H1 (cell line): ENCODE results near the gene ZFAND4. TPM values are rescaled to one million over a fixed set of nuclear protein-coding genes. Genes with fewer than 3 reads are reported as not detected.

Experiments used
- CTCF ChIA-PET: fragments of 300-600 bp; sonication (Branson Sonifier 250); formaldehyde crosslinking; loops from one replicate; lab custom pipeline; 2021; ENCODE audit not compliant: partially characterized antibody; lab: Charles Lee
- POLR2A ChIA-PET: fragments of 300-600 bp; sonication (Branson Sonifier 250); formaldehyde crosslinking; loops from one replicate; lab custom pipeline; 2021; ENCODE audit warnings: inconsistent platforms; ENCODE audit not compliant: partially characterized antibody; lab: Charles Lee
- DNase-seq, 2 experiments: peaks; one replicate each; pipeline versions ENCODE4 v3.0.0 to v3.0.0-alpha.2; 2010 to 2022; ENCODE audit warnings: low spot score in 2 of 2, low read depth in 1 of 2, mixed read lengths in 1 of 2
- FAIRE-seq: peaks from 2 replicates; lab custom pipeline; 2011; peaks lifted over from hg19 to GRCh38; lab: Jason Lieb, UNC
- H2AFZ ChIP-seq: 2 replicates; pipeline ENCODE4 v1.8.1; 2012; ENCODE audit warnings: low read length, inconsistent platforms
- H2AK5ac ChIP-seq: 2 replicates; pipeline ENCODE4 v1.6.1; 2013; ENCODE audit warnings: low read depth, low read length
- H2BK120ac ChIP-seq: replicated peaks from 2 replicates; pipeline ENCODE3; 2013; ENCODE audit warnings: low read depth, low read length, inconsistent platforms
- H2BK12ac ChIP-seq: 2 replicates; pipeline ENCODE4 v1.6.1; 2013; ENCODE audit warnings: low read depth, low read length
- H2BK15ac ChIP-seq: 2 replicates; pipeline ENCODE4 v1.6.1; 2013; ENCODE audit warnings: low read length
- H2BK20ac ChIP-seq: 2 replicates; pipeline ENCODE4 v1.6.1; 2013; ENCODE audit warnings: low read length
- H2BK5ac ChIP-seq: 2 replicates; pipeline ENCODE4 v1.6.1; 2013; ENCODE audit warnings: low read depth, low read length
- H3K14ac ChIP-seq: 2 replicates; pipeline ENCODE4 v1.6.1; 2013; ENCODE audit warnings: inconsistent platforms; ENCODE audit not compliant: insufficient read length
- H3K18ac ChIP-seq: 2 replicates; pipeline ENCODE4 v1.6.1; 2013; ENCODE audit warnings: low read length; ENCODE audit errors: extremely low read depth
- H3K23ac ChIP-seq: 2 replicates; pipeline ENCODE4 v1.6.1; 2013; ENCODE audit warnings: inconsistent platforms; ENCODE audit not compliant: insufficient read length
- H3K23me2 ChIP-seq: 2 replicates; pipeline ENCODE4 v1.6.1; 2013; ENCODE audit warnings: low read depth, low read length
- H3K27ac ChIP-seq: 2 replicates; pipeline ENCODE4 v1.6.1; 2011; ENCODE audit warnings: low read depth, low read length, inconsistent platforms
- H3K27me3 ChIP-seq, 4 experiments: replicated peaks in 1 of 4; 1 replicate in 1 of 4; 2 replicates in 3 of 4; pipeline versions ENCODE4 v1.6.1 to v1.8.1; 2011 to 2013; ENCODE audit warnings: low read length in 3 of 4, mild to moderate bottlenecking in 3 of 4, inconsistent platforms in 2 of 4, mixed read lengths in 2 of 4, moderate library complexity in 1 of 4; ENCODE audit not compliant: control insufficient read depth in 3 of 4, insufficient read depth in 3 of 4; ENCODE audit errors: extremely low read depth in 1 of 4
- H3K36me3 ChIP-seq, 4 experiments: 2 replicates each; pipeline versions ENCODE4 v1.6.1 to v1.8.1; 2011 to 2013; ENCODE audit warnings: mild to moderate bottlenecking in 4 of 4, low read length in 3 of 4, moderate library complexity in 2 of 4, control low read depth in 1 of 4, inconsistent platforms in 1 of 4; ENCODE audit not compliant: insufficient read depth in 4 of 4, control insufficient read depth in 2 of 4
- H3K4ac ChIP-seq: replicated peaks from 2 replicates; pipeline ENCODE3; 2013; ENCODE audit warnings: low read length, low read depth, mixed read lengths, inconsistent platforms; ENCODE audit not compliant: insufficient read length
- H3K4me1 ChIP-seq, 4 experiments: replicated peaks in 1 of 4; 1 replicate in 1 of 4; 2 replicates in 3 of 4; pipeline versions ENCODE4 v1.6.1 to v1.8.1; 2011 to 2013; ENCODE audit warnings: low read length in 3 of 4, inconsistent platforms in 2 of 4, mixed read lengths in 1 of 4; ENCODE audit not compliant: insufficient read depth in 4 of 4, control insufficient read depth in 3 of 4
- H3K4me2 ChIP-seq, 2 experiments: 2 replicates each; pipeline versions ENCODE4 v1.6.1 to v1.8.1; 2011 to 2013; ENCODE audit warnings: low read depth in 2 of 2, low read length in 2 of 2, control low read depth in 1 of 2, inconsistent platforms in 1 of 2, mild to moderate bottlenecking in 1 of 2; ENCODE audit not compliant: insufficient read depth in 1 of 2
- H3K4me3 ChIP-seq, 4 experiments: fragments of 200-600, 300-600 bp in 1 of 4; sonication (generic), shearing (Covaris generic), sonication (Bioruptor Twin) in 1 of 4; 2 replicates each; pipeline versions ENCODE4 v1.5.1 to v1.8.1; 2011 to 2016; ENCODE audit warnings: low read length in 4 of 4, low read depth in 3 of 4, control low read depth in 2 of 4, inconsistent platforms in 2 of 4, mild to moderate bottlenecking in 2 of 4, mixed read lengths in 1 of 4, moderate library complexity in 1 of 4; ENCODE audit not compliant: insufficient read depth in 2 of 4; ENCODE audit errors: extremely low read depth in 1 of 4
- H3K56ac ChIP-seq: replicated peaks from 2 replicates; pipeline ENCODE3; 2013; ENCODE audit warnings: low read depth, mild to moderate bottlenecking, mixed read lengths, low read length, inconsistent platforms; ENCODE audit not compliant: insufficient read length
- H3K79me1 ChIP-seq: 2 replicates; pipeline ENCODE4 v1.6.1; 2013; ENCODE audit warnings: low read depth, low read length, control low read depth
- H3K79me2 ChIP-seq, 2 experiments: 2 replicates each; pipeline versions ENCODE4 v1.6.1 to v1.8.1; 2012 to 2013; ENCODE audit warnings: low read length in 2 of 2, mild to moderate bottlenecking in 2 of 2, inconsistent platforms in 1 of 2; ENCODE audit not compliant: insufficient read depth in 2 of 2, control insufficient read depth in 1 of 2
- H3K9ac ChIP-seq, 4 experiments: replicated peaks in 1 of 4; 1 replicate in 1 of 4; 2 replicates in 3 of 4; pipeline versions ENCODE4 v1.6.1 to v1.8.1; 2011 to 2013; ENCODE audit warnings: low read depth in 3 of 4, low read length in 3 of 4, control low read depth in 2 of 4, mild to moderate bottlenecking in 2 of 4, moderate library complexity in 2 of 4, inconsistent platforms in 1 of 4; ENCODE audit errors: extremely low read depth in 1 of 4
- H3K9me3 ChIP-seq, 2 experiments: 2 replicates each; pipeline versions ENCODE4 v1.6.1 to v1.8.1; 2012 to 2013; ENCODE audit warnings: mild to moderate bottlenecking in 2 of 2, moderate library complexity in 2 of 2, control low read depth in 1 of 2, inconsistent platforms in 1 of 2, low read depth in 1 of 2, low read length in 1 of 2, mixed read lengths in 1 of 2; ENCODE audit not compliant: insufficient read depth in 2 of 2
- H4K20me1 ChIP-seq, 2 experiments: replicated peaks in 1 of 2; 2 replicates each; pipeline versions ENCODE3 to v1.8.1; 2011 to 2013; ENCODE audit warnings: inconsistent platforms in 2 of 2, low read length in 2 of 2, mild to moderate bottlenecking in 1 of 2; ENCODE audit not compliant: insufficient read depth in 2 of 2, control insufficient read depth in 1 of 2
- H4K5ac ChIP-seq: 2 replicates; pipeline ENCODE4 v1.6.1; 2013; ENCODE audit warnings: low read length, low read depth, mixed read lengths, inconsistent platforms; ENCODE audit not compliant: insufficient read length
- H4K8ac ChIP-seq: 2 replicates; pipeline ENCODE4 v1.8.0; 2013; ENCODE audit warnings: mild to moderate bottlenecking, moderate library complexity, low read length, inconsistent platforms; ENCODE audit not compliant: insufficient read depth; ENCODE audit errors: extremely low read depth
- H4K91ac ChIP-seq: replicated peaks from 2 replicates; pipeline ENCODE3; 2013; ENCODE audit warnings: low read length, mixed read lengths, inconsistent platforms; ENCODE audit not compliant: insufficient read length
- BCL11A ChIP-seq, 2 experiments: IDR thresholded peaks; one replicate each; pipeline ENCODE4 v1.6.1; 2011; ENCODE audit warnings: low read depth in 2 of 2, low read length in 2 of 2, mild to moderate bottlenecking in 2 of 2
- BRCA1 ChIP-seq: IDR thresholded peaks from 2 replicates; pipeline ENCODE4 v1.6.1; 2012; ENCODE audit warnings: low read depth, low read length, improper control_type of control experiment
- CBX8 ChIP-seq: fragments of 300-800, 300-1000 bp; sonication (generic); IDR thresholded peaks from 2 replicates; pipeline ENCODE4 v1.7.1; 2016; ENCODE audit warnings: low read depth, low read length, borderline replicate concordance
- CEBPB ChIP-seq: IDR thresholded peaks from 2 replicates; pipeline ENCODE4 v1.6.1; 2012; ENCODE audit warnings: low read depth, low read length
- FOSL1 ChIP-seq: IDR thresholded peaks from 2 replicates; pipeline ENCODE4 v1.6.1; 2011; ENCODE audit warnings: mild to moderate bottlenecking, low read depth, low read length, moderate library complexity; ENCODE audit not compliant: insufficient read depth
- HDAC2 ChIP-seq, 2 experiments: fragments of 300-600 bp in 1 of 2; sonication (generic) in 1 of 2; IDR thresholded peaks; 2 replicates each; pipeline ENCODE4 v1.6.1; 2011 to 2012; ENCODE audit warnings: low read depth in 2 of 2, low read length in 2 of 2, mild to moderate bottlenecking in 2 of 2, moderate library complexity in 2 of 2, borderline replicate concordance in 1 of 2, inconsistent platforms in 1 of 2
- MAFK ChIP-seq: IDR thresholded peaks from 2 replicates; pipeline ENCODE4 v1.6.1; 2012; ENCODE audit warnings: low read depth, mild to moderate bottlenecking, improper control_type of control experiment, low read length
- POU5F1 ChIP-seq: IDR thresholded peaks from 2 replicates; pipeline ENCODE4 v1.6.1; 2011; ENCODE audit warnings: low read depth, mild to moderate bottlenecking, low read length, moderate library complexity
- RAD21 ChIP-seq, 2 experiments: IDR thresholded peaks in 1 of 2; conservative IDR thresholded peaks in 1 of 2; 2 replicates each; pipeline ENCODE4 v1.6.1; 2011; ENCODE audit warnings: low read depth in 2 of 2, low read length in 2 of 2, improper control_type of control experiment in 1 of 2, inconsistent platforms in 1 of 2, mild to moderate bottlenecking in 1 of 2, moderate library complexity in 1 of 2
- SP4 ChIP-seq: IDR thresholded peaks from 2 replicates; pipeline ENCODE4 v1.6.1; 2012; ENCODE audit warnings: low read length, inconsistent platforms
- YY1 ChIP-seq: IDR thresholded peaks from 2 replicates; pipeline ENCODE4 v1.6.1; 2011; ENCODE audit warnings: low read depth, mild to moderate bottlenecking, low read length
- ZNF274 ChIP-seq: IDR thresholded peaks from 2 replicates; pipeline ENCODE4 v1.7.0; 2012; ENCODE audit warnings: low read length, borderline replicate concordance; ENCODE audit errors: extremely low read depth
- polyA plus RNA-seq, 7 experiments: library from polyadenylated mRNA; depleted of rRNA in 3 of 7; stranded (reverse) in 5 of 7; unstranded in 2 of 7; fragments of >200 nt in 5 of 7; fragments of 200-250 nt in 2 of 7; gene quantifications; 1 replicate in 5 of 7; 2 replicates in 1 of 7; 4 replicates in 1 of 7; pipeline versions ENCODE4 v1.2.1 to v1.2.3, GENCODE V29; 2011 to 2013; ENCODE audit warnings: missing spikeins in 2 of 7, mixed read lengths in 2 of 7
- total RNA-seq: library from RNA; stranded (reverse); fragmentation: NEBNext Ultra II Directional; extraction: Animal tissue kit (Norgen Biotek cat#: 25700); gene quantifications from 2 replicates; pipeline ENCODE4 v1.2.1, GENCODE V29; 2021
- TF ChIP-seq, protein P1 (sequence below), 3 experiments: IDR thresholded peaks; 1 replicate in 2 of 3; 2 replicates in 1 of 3; pipeline versions ENCODE4 v1.5.1 to v1.6.1; 2011; ENCODE audit warnings: low read length in 3 of 3, mild to moderate bottlenecking in 3 of 3, inconsistent platforms in 2 of 3, low read depth in 1 of 3, moderate library complexity in 1 of 3; ENCODE audit not compliant: insufficient read depth in 1 of 3; ENCODE audit errors: control extremely low read depth in 1 of 3

The ZFAND4 gene
- total and polyA plus RNA-seq, 2 of the 8 experiments (the other 6 are each of a cell fraction or from before 2014, with no cell fraction given), result 2.8 to 17.8 TPM

DNA sequence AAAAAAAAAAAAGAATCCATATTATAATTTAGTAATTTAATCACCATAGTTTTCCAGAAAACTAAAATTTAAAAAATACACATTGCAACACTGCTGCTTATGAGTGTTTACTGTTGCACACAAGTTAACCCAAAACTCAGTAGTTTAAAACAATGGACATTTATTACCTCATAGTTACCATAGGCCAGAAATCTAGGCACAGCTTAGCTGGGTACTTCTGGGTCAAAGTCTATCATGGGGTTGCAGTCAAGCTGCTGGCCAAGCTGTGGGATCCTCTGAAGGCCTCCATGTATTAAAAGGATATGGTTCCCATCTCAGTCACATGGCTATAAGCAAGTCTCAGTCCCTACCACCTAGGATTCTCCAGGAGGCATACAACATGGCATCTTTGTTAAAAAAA is 83.6 kb downstream of the ZFAND4 start:
- H3K9me3 ChIP-seq, result no peaks in the 10 kb centered on the region
- TF ChIP-seq MAFK, result no peak
- no peak for TF ChIP-seq ZNF274
- TF ChIP-seq RAD21 (IDR thresholded peaks at IDR 0.05 in 1 of 2, conservative IDR thresholded peaks at IDR 0.05 in 1 of 2; ENCODE audit: low read depth in 2 of 2, low read length in 2 of 2), result no peak
- no peak for TF ChIP-seq BRCA1
- TF ChIP-seq BCL11A (IDR thresholded peaks at IDR 0.05; ENCODE audit: low read depth in 2 of 2, low read length in 2 of 2), result no peak
- no peak for TF ChIP-seq SP4
- no peak for TF ChIP-seq FOSL1
- TF ChIP-seq POU5F1, result no peak
- TF ChIP-seq HDAC2 (IDR thresholded peaks at IDR 0.05; ENCODE audit: borderline replicate concordance in 1 of 2, low read depth in 2 of 2, low read length in 2 of 2), result no peak
- TF ChIP-seq CEBPB, result no peak
- TF ChIP-seq, protein P1, sequence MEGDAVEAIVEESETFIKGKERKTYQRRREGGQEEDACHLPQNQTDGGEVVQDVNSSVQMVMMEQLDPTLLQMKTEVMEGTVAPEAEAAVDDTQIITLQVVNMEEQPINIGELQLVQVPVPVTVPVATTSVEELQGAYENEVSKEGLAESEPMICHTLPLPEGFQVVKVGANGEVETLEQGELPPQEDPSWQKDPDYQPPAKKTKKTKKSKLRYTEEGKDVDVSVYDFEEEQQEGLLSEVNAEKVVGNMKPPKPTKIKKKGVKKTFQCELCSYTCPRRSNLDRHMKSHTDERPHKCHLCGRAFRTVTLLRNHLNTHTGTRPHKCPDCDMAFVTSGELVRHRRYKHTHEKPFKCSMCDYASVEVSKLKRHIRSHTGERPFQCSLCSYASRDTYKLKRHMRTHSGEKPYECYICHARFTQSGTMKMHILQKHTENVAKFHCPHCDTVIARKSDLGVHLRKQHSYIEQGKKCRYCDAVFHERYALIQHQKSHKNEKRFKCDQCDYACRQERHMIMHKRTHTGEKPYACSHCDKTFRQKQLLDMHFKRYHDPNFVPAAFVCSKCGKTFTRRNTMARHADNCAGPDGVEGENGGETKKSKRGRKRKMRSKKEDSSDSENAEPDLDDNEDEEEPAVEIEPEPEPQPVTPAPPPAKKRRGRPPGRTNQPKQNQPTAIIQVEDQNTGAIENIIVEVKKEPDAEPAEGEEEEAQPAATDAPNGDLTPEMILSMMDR (IDR thresholded peaks at IDR 0.05; ENCODE audit: control extremely low read depth in 1 of 3, insufficient read depth in 1 of 3, low read depth in 1 of 3, low read length in 3 of 3), result no peak
- no peak for TF ChIP-seq YY1
- TF ChIP-seq CBX8, result no peak

More for the DNA sequence above, 83.6 kb downstream of the ZFAND4 start:
- Histone ChIP-seq H4K8ac (no peak overlapping the region), H3K18ac (no peak overlapping the region), H2BK12ac (no peak overlapping the region), H3K36me3 (no peaks in the 10 kb centered on the region), H3K23ac (no peak overlapping the region), H4K20me1 (no peaks in the 10 kb centered on the region), H4K5ac (no peak overlapping the region), H2BK5ac (no peak overlapping the region), H2AK5ac (no peak overlapping the region), H3K27ac (no peak overlapping the region), H3K79me2 (peaks cover 0 to 38% of the 10 kb centered on the region in 2 experiments; a peak in 2 of 4 replicates), H4K91ac (no peak overlapping the region), H3K56ac (no peak overlapping the region), H2BK15ac (no peak overlapping the region), H3K27me3 (peaks cover 0 to under 1% (median 0%) of the 10 kb centered on the region in 4 experiments; a peak in 1 of 7 replicates), H3K14ac (no peak overlapping the region), H2BK120ac (no peak overlapping the region), H3K23me2 (no peaks in the 10 kb centered on the region), H2BK20ac (no peak overlapping the region), H3K9ac (no peak overlapping the region), H3K4me3 (no peak overlapping the region), H2AFZ (no peak overlapping the region), H3K4me1 (no peaks in the 10 kb centered on the region; a peak in 1 of 7 replicates), H3K4me2 (no peak overlapping the region), H3K79me1 (peaks cover 3% of the 10 kb centered on the region; the same call in 1 of the 2 replicates), H3K4ac (no peak overlapping the region)
- FAIRE-seq, result no peak
- no peak for DNase-seq
- ChIA-PET CTCF (no interaction called here), POLR2A (no interaction called here)
